HL-60 (cell line): ENCODE results near the gene ENPP7.

Experiments
- GABPA ChIP-seq: IDR thresholded peaks from 2 replicates; pipeline ENCODE4 v1.6.1; 2012; ENCODE audit warnings: low read depth
- POLR2AphosphoS5 ChIP-seq: IDR thresholded peaks from 2 replicates; pipeline ENCODE4 v1.6.1; 2012; ENCODE audit warnings: low read depth
- TF ChIP-seq, protein P1 (sequence below): IDR thresholded peaks from one replicate; pipeline ENCODE4 v1.5.1; 2011; ENCODE audit warnings: low read length, control low read depth, inconsistent platforms; ENCODE audit not compliant: insufficient read depth

DNA sequence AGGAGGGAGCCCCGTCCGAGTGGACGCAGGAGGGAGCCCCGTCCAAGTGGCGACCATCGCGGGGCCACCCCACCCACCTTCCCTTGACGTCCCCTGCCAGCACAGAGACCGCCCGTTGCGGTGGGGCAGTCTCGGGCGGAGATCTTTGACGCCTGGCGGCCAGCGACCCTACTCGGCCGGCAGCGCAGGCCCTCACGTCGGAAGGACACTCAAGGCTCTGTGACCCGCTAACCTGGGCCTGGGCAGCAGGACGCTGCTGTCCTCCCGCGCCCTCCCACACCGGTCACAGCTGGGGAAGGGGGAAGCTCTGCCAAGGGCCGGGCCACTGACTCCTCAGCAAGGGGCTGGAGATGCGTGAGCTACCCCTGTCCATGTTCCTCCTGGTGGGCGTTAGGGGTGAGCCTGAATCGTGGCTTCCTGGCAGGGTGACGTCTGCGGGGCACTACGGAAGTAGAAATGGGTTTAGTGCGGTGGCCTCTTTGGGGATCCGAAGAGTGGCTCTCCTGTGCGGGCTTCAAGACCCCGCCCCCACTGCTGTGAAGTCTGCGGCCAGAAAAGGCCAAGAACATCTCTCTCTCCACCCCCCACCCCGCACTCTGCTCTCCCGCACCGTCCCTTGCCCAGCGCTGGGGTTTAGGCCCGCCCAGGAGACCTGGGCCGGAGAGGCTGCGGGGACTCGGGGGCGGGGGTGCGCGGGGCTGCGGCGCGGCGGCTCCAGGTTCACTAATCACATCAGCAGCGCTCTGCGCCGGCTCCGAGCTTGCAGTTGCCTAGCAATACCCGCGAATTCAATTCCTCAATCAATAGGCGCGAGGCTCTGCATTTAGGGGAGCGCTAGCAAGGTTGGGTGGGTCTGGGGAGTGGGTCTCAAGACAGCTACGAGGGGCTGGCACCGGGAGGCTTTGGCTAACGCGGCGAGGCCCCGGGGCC lies 60.3 kb downstream of the ENPP7 start:
- TF ChIP-seq, protein P1, sequence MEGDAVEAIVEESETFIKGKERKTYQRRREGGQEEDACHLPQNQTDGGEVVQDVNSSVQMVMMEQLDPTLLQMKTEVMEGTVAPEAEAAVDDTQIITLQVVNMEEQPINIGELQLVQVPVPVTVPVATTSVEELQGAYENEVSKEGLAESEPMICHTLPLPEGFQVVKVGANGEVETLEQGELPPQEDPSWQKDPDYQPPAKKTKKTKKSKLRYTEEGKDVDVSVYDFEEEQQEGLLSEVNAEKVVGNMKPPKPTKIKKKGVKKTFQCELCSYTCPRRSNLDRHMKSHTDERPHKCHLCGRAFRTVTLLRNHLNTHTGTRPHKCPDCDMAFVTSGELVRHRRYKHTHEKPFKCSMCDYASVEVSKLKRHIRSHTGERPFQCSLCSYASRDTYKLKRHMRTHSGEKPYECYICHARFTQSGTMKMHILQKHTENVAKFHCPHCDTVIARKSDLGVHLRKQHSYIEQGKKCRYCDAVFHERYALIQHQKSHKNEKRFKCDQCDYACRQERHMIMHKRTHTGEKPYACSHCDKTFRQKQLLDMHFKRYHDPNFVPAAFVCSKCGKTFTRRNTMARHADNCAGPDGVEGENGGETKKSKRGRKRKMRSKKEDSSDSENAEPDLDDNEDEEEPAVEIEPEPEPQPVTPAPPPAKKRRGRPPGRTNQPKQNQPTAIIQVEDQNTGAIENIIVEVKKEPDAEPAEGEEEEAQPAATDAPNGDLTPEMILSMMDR, result no peak
- TF ChIP-seq GABPA (no peak), POLR2AphosphoS5 (no peak)
